WTC11 (cell line): ENCODE measurements around the gene FHIT. TPM values are rescaled to one million over a fixed set of nuclear protein-coding genes. Genes with fewer than 3 reads are reported as not detected.

Experiments used
- ATAC-seq: fragments of 200-7000 bp; cut with Tn5 transposase; 2 replicates; pipeline ENCODE4 v1.10.0; 2021; ENCODE audit warnings: mild to moderate bottlenecking, moderate library complexity
- CTCF ChIA-PET: fragments of 300-600 bp; sonication (Branson Sonifier 250); formaldehyde crosslinking; loops from one replicate; lab custom pipeline; 2021; ENCODE audit warnings: antibody characterized with exemption; lab: Charles Lee
- POLR2A ChIA-PET: fragments of 350-600 bp; sonication (Branson Sonifier 250); formaldehyde crosslinking; loops from one replicate; lab custom pipeline; 2021; ENCODE audit warnings: antibody characterized with exemption; lab: Charles Lee
- DNase-seq: peaks from one replicate; pipeline ENCODE4 v3.0.0; 2021; ENCODE audit warnings: low spot score
- H3K27ac Mint-ChIP-seq: 2 replicates; pipeline ENCODE4 v1.8.0; 2021; ENCODE audit warnings: mixed read lengths
- H3K27me3 Mint-ChIP-seq: 2 replicates; pipeline ENCODE4 v1.8.0; 2021; ENCODE audit warnings: low read depth, mild to moderate bottlenecking, moderate library complexity, mixed read lengths
- H3K36me3 Mint-ChIP-seq: 2 replicates; pipeline ENCODE4 v1.8.0; 2021; ENCODE audit warnings: mixed read lengths
- H3K4me1 Mint-ChIP-seq: 2 replicates; pipeline ENCODE4 v1.8.0; 2022; ENCODE audit warnings: mixed read lengths
- H3K4me3 Mint-ChIP-seq: 2 replicates; pipeline ENCODE4 v1.8.0; 2021; ENCODE audit warnings: mild to moderate bottlenecking, moderate library complexity, mixed read lengths
- H3K9me3 Mint-ChIP-seq: 2 replicates; pipeline ENCODE4 v1.8.0; 2021; ENCODE audit warnings: mixed read lengths
- ATF1 ChIP-seq: sonication (generic); formaldehyde crosslinking; IDR thresholded peaks from 2 replicates; pipeline ENCODE4 v1.8.1; 2023; ENCODE audit warnings: mild to moderate bottlenecking, moderate library complexity, missing genetic modification reagents
- CBFB ChIP-seq: sonication (generic); formaldehyde crosslinking; IDR thresholded peaks from 2 replicates; pipeline ENCODE4 v1.8.1; 2022; ENCODE audit warnings: mild to moderate bottlenecking, low read depth, missing genetic modification reagents
- ETV6 ChIP-seq: sonication (generic); formaldehyde crosslinking; IDR thresholded peaks from 2 replicates; pipeline ENCODE4 v1.8.1; 2022; ENCODE audit warnings: mild to moderate bottlenecking, missing genetic modification reagents
- FOXJ3 ChIP-seq: sonication (generic); formaldehyde crosslinking; IDR thresholded peaks from 2 replicates; pipeline ENCODE4 v1.9.0; 2021; ENCODE audit warnings: missing genetic modification reagents, mild to moderate bottlenecking, borderline replicate concordance
- FOXK1 ChIP-seq: sonication (generic); formaldehyde crosslinking; IDR thresholded peaks from 2 replicates; pipeline ENCODE4 v1.8.0; 2022; ENCODE audit warnings: mild to moderate bottlenecking, moderate library complexity, missing genetic modification reagents
- HMGA2 ChIP-seq: fragments of 250-450 bp; sonication (Bioruptor Pico); IDR thresholded peaks from 2 replicates; pipeline ENCODE4 v1.4.0; 2021; ENCODE audit warnings: mild to moderate bottlenecking, moderate library complexity
- IRF2 ChIP-seq: sonication (generic); formaldehyde crosslinking; IDR thresholded peaks from 2 replicates; pipeline ENCODE4 v1.8.0; 2022; ENCODE audit warnings: low read depth, missing genetic modification reagents, borderline replicate concordance
- KAT7 ChIP-seq: sonication (generic); formaldehyde crosslinking; IDR thresholded peaks from 2 replicates; pipeline ENCODE4 v1.8.1; 2023; ENCODE audit warnings: missing genetic modification reagents, mild to moderate bottlenecking, borderline replicate concordance
- OVOL2 ChIP-seq: fragments of 250-450 bp; sonication (Bioruptor Pico); IDR thresholded peaks from 2 replicates; pipeline ENCODE4 v1.9.0; 2021; ENCODE audit warnings: mild to moderate bottlenecking, borderline replicate concordance
- PRRX2 ChIP-seq: fragments of 250-450 bp; sonication (Bioruptor Pico); IDR thresholded peaks from 2 replicates; pipeline ENCODE4 v1.8.0; 2021; ENCODE audit warnings: mild to moderate bottlenecking
- RELA ChIP-seq: sonication (generic); formaldehyde crosslinking; IDR thresholded peaks from 2 replicates; pipeline ENCODE4 v1.8.1; 2022; ENCODE audit warnings: missing genetic modification reagents, mild to moderate bottlenecking, borderline replicate concordance
- TCF7 ChIP-seq: sonication (generic); formaldehyde crosslinking; IDR thresholded peaks from 2 replicates; pipeline ENCODE4 v1.8.0; 2022; ENCODE audit warnings: mild to moderate bottlenecking, low read depth, missing genetic modification reagents, moderate library complexity
- ZNF416 ChIP-seq: fragments of 250-450 bp; sonication (Bioruptor Pico); IDR thresholded peaks from 2 replicates; pipeline ENCODE4 v1.9.0; 2021; ENCODE audit warnings: mild to moderate bottlenecking, inconsistent platforms
- ZNF423 ChIP-seq: fragments of 250-450 bp; sonication (Bioruptor Pico); IDR thresholded peaks from 2 replicates; pipeline ENCODE4 v2.1.2; 2022; ENCODE audit warnings: mild to moderate bottlenecking, moderate library complexity
- ZNF671 ChIP-seq: fragments of 250-450 bp; sonication (Bioruptor Pico); IDR thresholded peaks from 2 replicates; pipeline ENCODE4 v1.8.0; 2021; ENCODE audit warnings: mild to moderate bottlenecking
- total RNA-seq: library from RNA; stranded (reverse); gene quantifications from 3 replicates; pipeline ENCODE4 v1.2.3, GENCODE V29; 2021
- TF ChIP-seq, protein P1 (sequence below): sonication (generic); formaldehyde crosslinking; IDR thresholded peaks from 2 replicates; pipeline ENCODE4 v1.8.0; 2022; ENCODE audit warnings: mild to moderate bottlenecking, missing genetic modification reagents
- TF ChIP-seq, protein P2 (sequence below): fragments of 250-450 bp; sonication (Bioruptor Pico); IDR thresholded peaks from 2 replicates; pipeline ENCODE4 v1.9.0; 2021; ENCODE audit warnings: moderate library complexity, mild to moderate bottlenecking, inconsistent platforms, borderline replicate concordance
- TF ChIP-seq, protein P3 (sequence below): sonication (generic); formaldehyde crosslinking; IDR thresholded peaks from 2 replicates; pipeline ENCODE4 v1.8.0; 2022; ENCODE audit warnings: mild to moderate bottlenecking, missing genetic modification reagents
- TF ChIP-seq, protein P4 (sequence below): sonication (generic); formaldehyde crosslinking; IDR thresholded peaks from 2 replicates; pipeline ENCODE4 v1.8.1; 2023; ENCODE audit warnings: mild to moderate bottlenecking, missing genetic modification reagents, borderline replicate concordance
- TF ChIP-seq, protein P5 (sequence below): sonication (generic); formaldehyde crosslinking; conservative IDR thresholded peaks from 2 replicates; pipeline ENCODE4 v1.8.1; 2022; ENCODE audit warnings: mild to moderate bottlenecking, missing genetic modification reagents
- TF ChIP-seq, protein P6 (sequence below): sonication (generic); formaldehyde crosslinking; IDR thresholded peaks from 2 replicates; pipeline ENCODE4 v1.8.1; 2023; ENCODE audit warnings: mild to moderate bottlenecking, missing genetic modification reagents, moderate library complexity
- TF ChIP-seq, protein P7 (sequence below): fragments of 250-450 bp; sonication (Bioruptor Pico); IDR thresholded peaks from 2 replicates; pipeline ENCODE4 v2.1.2; 2022; ENCODE audit warnings: mild to moderate bottlenecking, moderate library complexity
- TF ChIP-seq, protein P8 (sequence below): sonication (generic); formaldehyde crosslinking; IDR thresholded peaks from 2 replicates; pipeline ENCODE4 v1.8.0; 2022; ENCODE audit warnings: mild to moderate bottlenecking, missing genetic modification reagents
- TF ChIP-seq, protein P9 (sequence below): sonication (generic); formaldehyde crosslinking; conservative IDR thresholded peaks from 2 replicates; pipeline ENCODE4 v1.8.1; 2023; ENCODE audit warnings: mild to moderate bottlenecking, low read depth, missing genetic modification reagents, moderate library complexity

Gene FHIT
- total RNA-seq, 1 experiment from 2014 or later = 2.6 TPM

DNA sequence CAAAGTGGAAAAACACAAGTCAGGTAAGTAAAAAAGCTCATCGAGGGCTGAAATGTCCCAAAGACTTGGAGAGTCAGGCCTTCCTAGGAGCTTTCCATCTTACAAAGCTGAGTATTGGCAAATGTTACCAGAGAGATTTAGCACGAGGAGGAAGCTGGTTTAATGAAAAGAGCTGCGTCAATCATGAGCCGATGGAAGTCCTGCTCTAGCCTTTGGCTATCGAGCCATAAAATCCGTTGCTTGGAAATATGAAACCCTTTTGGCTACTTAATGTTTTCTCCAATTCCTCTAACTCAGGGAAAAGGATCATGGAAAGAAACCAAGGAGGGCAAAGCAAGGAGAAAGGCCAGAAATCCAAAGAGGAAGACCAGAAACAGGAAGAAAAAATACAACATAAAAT is 1074.6 kb downstream of the FHIT start:
- CTCF ChIA-PET = interaction anchor here (0.9 kb wide), 1 partner anchor 41 kb away, joined by 3 read pairs; no protein-coding TSS in a partner anchor
- Mint-ChIP-seq H3K36me3 (no peaks in the 10 kb centered on the region), H3K4me3 (no peak overlapping the region), H3K9me3 (no peaks in the 10 kb centered on the region), H3K27ac (no peak overlapping the region), H3K27me3 (no peaks in the 10 kb centered on the region), H3K4me1 (peaks cover 17% of the 10 kb centered on the region)
- TF ChIP-seq ZNF416 (CRISPR knock-in tag) = no peak
- TF ChIP-seq, protein P1, sequence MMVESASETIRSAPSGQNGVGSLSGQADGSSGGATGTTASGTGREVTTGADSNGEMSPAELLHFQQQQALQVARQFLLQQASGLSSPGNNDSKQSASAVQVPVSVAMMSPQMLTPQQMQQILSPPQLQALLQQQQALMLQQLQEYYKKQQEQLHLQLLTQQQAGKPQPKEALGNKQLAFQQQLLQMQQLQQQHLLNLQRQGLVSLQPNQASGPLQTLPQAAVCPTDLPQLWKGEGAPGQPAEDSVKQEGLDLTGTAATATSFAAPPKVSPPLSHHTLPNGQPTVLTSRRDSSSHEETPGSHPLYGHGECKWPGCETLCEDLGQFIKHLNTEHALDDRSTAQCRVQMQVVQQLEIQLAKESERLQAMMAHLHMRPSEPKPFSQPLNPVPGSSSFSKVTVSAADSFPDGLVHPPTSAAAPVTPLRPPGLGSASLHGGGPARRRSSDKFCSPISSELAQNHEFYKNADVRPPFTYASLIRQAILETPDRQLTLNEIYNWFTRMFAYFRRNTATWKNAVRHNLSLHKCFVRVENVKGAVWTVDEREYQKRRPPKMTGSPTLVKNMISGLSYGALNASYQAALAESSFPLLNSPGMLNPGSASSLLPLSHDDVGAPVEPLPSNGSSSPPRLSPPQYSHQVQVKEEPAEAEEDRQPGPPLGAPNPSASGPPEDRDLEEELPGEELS (CRISPR knock-in tag) = no peak
- TF ChIP-seq, protein P2, sequence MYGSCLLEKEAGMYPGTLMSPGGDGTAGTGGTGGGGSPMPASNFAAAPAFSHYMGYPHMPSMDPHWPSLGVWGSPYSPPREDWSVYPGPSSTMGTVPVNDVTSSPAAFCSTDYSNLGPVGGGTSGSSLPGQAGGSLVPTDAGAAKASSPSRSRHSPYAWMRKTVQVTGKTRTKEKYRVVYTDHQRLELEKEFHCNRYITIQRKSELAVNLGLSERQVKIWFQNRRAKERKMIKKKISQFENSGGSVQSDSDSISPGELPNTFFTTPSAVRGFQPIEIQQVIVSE (CRISPR knock-in tag) = no peak
- no peak for TF ChIP-seq HMGA2 (CRISPR knock-in tag)
- TF ChIP-seq RELA (CRISPR knock-in tag) = no peak
- TF ChIP-seq FOXK1 (CRISPR knock-in tag) = no peak
- TF ChIP-seq, protein P3, sequence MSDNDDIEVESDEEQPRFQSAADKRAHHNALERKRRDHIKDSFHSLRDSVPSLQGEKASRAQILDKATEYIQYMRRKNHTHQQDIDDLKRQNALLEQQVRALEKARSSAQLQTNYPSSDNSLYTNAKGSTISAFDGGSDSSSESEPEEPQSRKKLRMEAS (CRISPR knock-in tag) = no peak
- TF ChIP-seq OVOL2 (CRISPR knock-in tag) = no peak
- no peak for TF ChIP-seq FOXJ3
- TF ChIP-seq KAT7 = no peak
- TF ChIP-seq, protein P4, sequence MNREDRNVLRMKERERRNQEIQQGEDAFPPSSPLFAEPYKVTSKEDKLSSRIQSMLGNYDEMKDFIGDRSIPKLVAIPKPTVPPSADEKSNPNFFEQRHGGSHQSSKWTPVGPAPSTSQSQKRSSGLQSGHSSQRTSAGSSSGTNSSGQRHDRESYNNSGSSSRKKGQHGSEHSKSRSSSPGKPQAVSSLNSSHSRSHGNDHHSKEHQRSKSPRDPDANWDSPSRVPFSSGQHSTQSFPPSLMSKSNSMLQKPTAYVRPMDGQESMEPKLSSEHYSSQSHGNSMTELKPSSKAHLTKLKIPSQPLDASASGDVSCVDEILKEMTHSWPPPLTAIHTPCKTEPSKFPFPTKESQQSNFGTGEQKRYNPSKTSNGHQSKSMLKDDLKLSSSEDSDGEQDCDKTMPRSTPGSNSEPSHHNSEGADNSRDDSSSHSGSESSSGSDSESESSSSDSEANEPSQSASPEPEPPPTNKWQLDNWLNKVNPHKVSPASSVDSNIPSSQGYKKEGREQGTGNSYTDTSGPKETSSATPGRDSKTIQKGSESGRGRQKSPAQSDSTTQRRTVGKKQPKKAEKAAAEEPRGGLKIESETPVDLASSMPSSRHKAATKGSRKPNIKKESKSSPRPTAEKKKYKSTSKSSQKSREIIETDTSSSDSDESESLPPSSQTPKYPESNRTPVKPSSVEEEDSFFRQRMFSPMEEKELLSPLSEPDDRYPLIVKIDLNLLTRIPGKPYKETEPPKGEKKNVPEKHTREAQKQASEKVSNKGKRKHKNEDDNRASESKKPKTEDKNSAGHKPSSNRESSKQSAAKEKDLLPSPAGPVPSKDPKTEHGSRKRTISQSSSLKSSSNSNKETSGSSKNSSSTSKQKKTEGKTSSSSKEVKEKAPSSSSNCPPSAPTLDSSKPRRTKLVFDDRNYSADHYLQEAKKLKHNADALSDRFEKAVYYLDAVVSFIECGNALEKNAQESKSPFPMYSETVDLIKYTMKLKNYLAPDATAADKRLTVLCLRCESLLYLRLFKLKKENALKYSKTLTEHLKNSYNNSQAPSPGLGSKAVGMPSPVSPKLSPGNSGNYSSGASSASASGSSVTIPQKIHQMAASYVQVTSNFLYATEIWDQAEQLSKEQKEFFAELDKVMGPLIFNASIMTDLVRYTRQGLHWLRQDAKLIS (CRISPR knock-in tag) = no peak
- no peak for TF ChIP-seq ZNF423 (CRISPR knock-in tag)
- no peak for TF ChIP-seq ETV6
- no peak for TF ChIP-seq ATF1 (CRISPR knock-in tag)
- DNase-seq (no peak), ATAC-seq (no peak)
- POLR2A ChIA-PET = no interaction called here

DNA sequence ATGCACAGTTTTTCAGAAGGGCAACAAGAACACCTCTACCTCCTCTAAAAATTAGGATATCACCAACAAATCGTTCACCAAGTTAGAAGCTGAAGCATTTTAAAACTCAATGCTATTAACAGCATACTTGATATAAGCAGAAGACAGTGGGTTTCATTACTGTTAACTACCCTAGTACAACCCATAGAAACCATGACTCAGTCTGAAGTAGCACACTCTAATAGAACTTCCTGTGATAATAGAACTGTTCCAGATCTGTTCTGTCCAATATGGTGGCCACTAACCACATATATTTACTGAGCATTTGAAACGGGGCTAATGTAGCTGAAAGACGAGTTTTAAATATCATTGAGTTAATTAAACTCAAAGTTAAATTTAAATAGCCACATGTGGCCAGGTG is 1075.6 kb downstream of the FHIT start:
- H3K9me3 Mint-ChIP-seq = no peaks in the 10 kb centered on the region
- ATAC-seq = no peak
- no peak overlapping the region for H3K27ac Mint-ChIP-seq
- CTCF ChIA-PET = no interaction called here
- POLR2A ChIA-PET = no interaction called here
- H3K4me1 Mint-ChIP-seq = peaks cover 17% of the 10 kb centered on the region
- H3K4me3 Mint-ChIP-seq = no peak overlapping the region
- no peaks in the 10 kb centered on the region for H3K27me3 Mint-ChIP-seq
- no peaks in the 10 kb centered on the region for H3K36me3 Mint-ChIP-seq
- DNase-seq = no peak
- TF ChIP-seq HMGA2 (CRISPR knock-in tag) (no peak), TCF7 (CRISPR knock-in tag) (no peak), IRF2 (no peak), ZNF671 (no peak), PRRX2 (CRISPR knock-in tag) (no peak), FOXK1 (CRISPR knock-in tag) (no peak), CBFB (no peak)
- TF ChIP-seq, protein P5, sequence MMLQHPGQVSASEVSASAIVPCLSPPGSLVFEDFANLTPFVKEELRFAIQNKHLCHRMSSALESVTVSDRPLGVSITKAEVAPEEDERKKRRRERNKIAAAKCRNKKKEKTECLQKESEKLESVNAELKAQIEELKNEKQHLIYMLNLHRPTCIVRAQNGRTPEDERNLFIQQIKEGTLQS (CRISPR knock-in tag) = no peak
- TF ChIP-seq, protein P6, sequence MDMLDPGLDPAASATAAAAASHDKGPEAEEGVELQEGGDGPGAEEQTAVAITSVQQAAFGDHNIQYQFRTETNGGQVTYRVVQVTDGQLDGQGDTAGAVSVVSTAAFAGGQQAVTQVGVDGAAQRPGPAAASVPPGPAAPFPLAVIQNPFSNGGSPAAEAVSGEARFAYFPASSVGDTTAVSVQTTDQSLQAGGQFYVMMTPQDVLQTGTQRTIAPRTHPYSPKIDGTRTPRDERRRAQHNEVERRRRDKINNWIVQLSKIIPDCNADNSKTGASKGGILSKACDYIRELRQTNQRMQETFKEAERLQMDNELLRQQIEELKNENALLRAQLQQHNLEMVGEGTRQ (CRISPR knock-in tag) = no peak
- TF ChIP-seq, protein P7, sequence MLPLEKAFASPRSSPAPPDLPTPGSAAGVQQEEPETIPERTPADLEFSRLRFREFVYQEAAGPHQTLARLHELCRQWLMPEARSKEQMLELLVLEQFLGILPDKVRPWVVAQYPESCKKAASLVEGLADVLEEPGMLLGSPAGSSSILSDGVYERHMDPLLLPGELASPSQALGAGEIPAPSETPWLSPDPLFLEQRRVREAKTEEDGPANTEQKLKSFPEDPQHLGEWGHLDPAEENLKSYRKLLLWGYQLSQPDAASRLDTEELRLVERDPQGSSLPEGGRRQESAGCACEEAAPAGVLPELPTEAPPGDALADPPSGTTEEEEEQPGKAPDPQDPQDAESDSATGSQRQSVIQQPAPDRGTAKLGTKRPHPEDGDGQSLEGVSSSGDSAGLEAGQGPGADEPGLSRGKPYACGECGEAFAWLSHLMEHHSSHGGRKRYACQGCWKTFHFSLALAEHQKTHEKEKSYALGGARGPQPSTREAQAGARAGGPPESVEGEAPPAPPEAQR (CRISPR knock-in tag) = no peak
- TF ChIP-seq, protein P8, sequence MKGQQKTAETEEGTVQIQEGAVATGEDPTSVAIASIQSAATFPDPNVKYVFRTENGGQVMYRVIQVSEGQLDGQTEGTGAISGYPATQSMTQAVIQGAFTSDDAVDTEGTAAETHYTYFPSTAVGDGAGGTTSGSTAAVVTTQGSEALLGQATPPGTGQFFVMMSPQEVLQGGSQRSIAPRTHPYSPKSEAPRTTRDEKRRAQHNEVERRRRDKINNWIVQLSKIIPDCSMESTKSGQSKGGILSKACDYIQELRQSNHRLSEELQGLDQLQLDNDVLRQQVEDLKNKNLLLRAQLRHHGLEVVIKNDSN = no peak
- TF ChIP-seq, protein P9, sequence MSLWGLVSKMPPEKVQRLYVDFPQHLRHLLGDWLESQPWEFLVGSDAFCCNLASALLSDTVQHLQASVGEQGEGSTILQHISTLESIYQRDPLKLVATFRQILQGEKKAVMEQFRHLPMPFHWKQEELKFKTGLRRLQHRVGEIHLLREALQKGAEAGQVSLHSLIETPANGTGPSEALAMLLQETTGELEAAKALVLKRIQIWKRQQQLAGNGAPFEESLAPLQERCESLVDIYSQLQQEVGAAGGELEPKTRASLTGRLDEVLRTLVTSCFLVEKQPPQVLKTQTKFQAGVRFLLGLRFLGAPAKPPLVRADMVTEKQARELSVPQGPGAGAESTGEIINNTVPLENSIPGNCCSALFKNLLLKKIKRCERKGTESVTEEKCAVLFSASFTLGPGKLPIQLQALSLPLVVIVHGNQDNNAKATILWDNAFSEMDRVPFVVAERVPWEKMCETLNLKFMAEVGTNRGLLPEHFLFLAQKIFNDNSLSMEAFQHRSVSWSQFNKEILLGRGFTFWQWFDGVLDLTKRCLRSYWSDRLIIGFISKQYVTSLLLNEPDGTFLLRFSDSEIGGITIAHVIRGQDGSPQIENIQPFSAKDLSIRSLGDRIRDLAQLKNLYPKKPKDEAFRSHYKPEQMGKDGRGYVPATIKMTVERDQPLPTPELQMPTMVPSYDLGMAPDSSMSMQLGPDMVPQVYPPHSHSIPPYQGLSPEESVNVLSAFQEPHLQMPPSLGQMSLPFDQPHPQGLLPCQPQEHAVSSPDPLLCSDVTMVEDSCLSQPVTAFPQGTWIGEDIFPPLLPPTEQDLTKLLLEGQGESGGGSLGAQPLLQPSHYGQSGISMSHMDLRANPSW (CRISPR knock-in tag) = no peak
